ENCODE measurements around the gene DAPL1. TPM values are rescaled to one million over a fixed set of nuclear protein-coding genes. Genes with fewer than 3 reads are reported as not detected.

Gene DAPL1
- total RNA-seq, 4 donors from 2014 or later, result not detected

DNA sequence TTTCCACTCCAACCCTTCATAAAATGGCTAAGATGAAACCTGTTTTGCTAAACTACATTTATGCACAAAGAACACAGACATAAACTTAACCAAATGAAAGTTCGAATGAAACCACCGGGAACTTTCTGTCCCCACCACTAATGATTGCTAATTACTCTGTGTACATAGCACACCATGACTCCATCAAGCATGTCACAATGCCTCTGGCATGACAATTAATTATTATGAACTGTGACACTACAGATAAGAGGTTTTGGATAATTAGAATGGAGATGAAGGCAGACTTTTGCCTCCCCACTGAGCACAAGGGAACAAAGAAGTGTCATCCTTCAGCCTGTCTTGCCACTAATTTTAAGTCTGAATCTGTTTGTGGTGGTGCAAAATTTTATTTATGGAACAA, 1.5 kb downstream of the DAPL1 start:
- H3K36me3 ChIP-seq, result no peaks in the 10 kb centered on the region
- no peaks in the 10 kb centered on the region for H3K4me1 ChIP-seq
- no peaks in the 10 kb centered on the region for H3K27me3 ChIP-seq
- H3K4me3 ChIP-seq, result no peak overlapping the region
- intact Hi-C loops (cut with DNase I; ENCODE audit: low total_unique reads), result no loop called here
- DNase-seq, result no peak
- no peaks in the 10 kb centered on the region for H3K9me3 ChIP-seq
- no peak for TF ChIP-seq POLR2A (IDR thresholded peaks at IDR 0.05)
- no peak for TF ChIP-seq CTCF (IDR thresholded peaks at IDR 0.05)
- H3K27ac ChIP-seq, result no peak overlapping the region

GRCh38 chr2:158797963-158798700, 3.0 kb downstream of the DAPL1 start:
- no peaks in the 10 kb centered on the region for H3K36me3 ChIP-seq
- intact Hi-C loops (cut with DNase I; ENCODE audit: low total_unique reads), result no loop called here
- TF ChIP-seq POLR2A (IDR thresholded peaks at IDR 0.05) (no peak), CTCF (IDR thresholded peaks at IDR 0.05) (no peak)
- no peaks in the 10 kb centered on the region for H3K9me3 ChIP-seq
- no peak for DNase-seq
- no peaks in the 10 kb centered on the region for H3K4me1 ChIP-seq
- no peaks in the 10 kb centered on the region for H3K27me3 ChIP-seq
- no peak overlapping the region for H3K27ac ChIP-seq
- no peak overlapping the region for H3K4me3 ChIP-seq

DNA sequence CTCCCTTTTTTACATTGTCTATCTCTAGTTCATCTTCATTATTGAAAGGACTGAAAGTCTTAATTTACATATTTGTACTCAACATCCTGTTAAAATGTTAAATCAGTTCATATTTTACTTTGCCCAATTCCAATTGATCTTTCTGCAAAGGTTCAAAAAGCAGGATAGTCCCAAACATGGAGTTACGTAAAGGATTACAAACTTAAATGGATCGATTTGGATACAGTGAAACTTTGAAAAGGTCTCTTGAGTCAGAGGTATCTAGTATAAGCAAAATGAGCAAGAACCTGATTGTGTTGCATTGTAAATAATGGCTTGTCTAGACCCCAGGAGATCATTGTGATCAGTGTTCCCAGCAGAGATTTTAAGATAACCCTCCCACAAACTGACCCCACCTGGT, 4.1 kb downstream of the DAPL1 start:
- no peaks in the 10 kb centered on the region for H3K9me3 ChIP-seq
- H3K27ac ChIP-seq, result no peak overlapping the region
- intact Hi-C loops (cut with DNase I; ENCODE audit: low total_unique reads), result no loop called here
- H3K27me3 ChIP-seq, result no peaks in the 10 kb centered on the region
- H3K36me3 ChIP-seq, result no peaks in the 10 kb centered on the region
- no peaks in the 10 kb centered on the region for H3K4me1 ChIP-seq
- H3K4me3 ChIP-seq, result no peak overlapping the region
- DNase-seq, result no peak
- no peak for TF ChIP-seq CTCF (IDR thresholded peaks at IDR 0.05)
- TF ChIP-seq POLR2A (IDR thresholded peaks at IDR 0.05), result no peak

DNA sequence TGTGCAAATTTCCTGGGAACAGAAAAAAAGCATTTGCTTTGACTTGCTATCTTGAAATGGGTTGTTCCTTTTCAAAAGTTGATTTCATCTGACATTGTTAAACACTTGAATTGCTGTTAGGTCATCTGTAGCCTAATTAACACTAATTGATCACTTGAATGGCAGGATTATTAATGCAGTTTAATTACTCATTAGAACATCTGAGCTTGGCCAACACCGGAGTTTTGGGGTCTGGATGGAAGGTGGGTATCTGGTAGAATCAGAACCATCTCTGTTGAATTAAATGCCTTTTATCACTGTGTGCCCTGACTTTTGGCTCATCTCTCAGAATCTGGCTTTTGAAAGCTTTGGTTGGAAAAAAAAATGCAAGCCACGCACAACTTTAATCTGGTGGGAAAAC, 8.4 kb downstream of the DAPL1 start:
- DNase-seq, result no peak
- Histone ChIP-seq H3K9me3 (no peaks in the 10 kb centered on the region), H3K27me3 (no peaks in the 10 kb centered on the region), H3K27ac (no peak overlapping the region), H3K4me3 (no peak overlapping the region), H3K36me3 (no peaks in the 10 kb centered on the region), H3K4me1 (no peaks in the 10 kb centered on the region)
- TF ChIP-seq CTCF (IDR thresholded peaks at IDR 0.05) (no peak), POLR2A (IDR thresholded peaks at IDR 0.05) (no peak)
- intact Hi-C loops (cut with DNase I; ENCODE audit: low total_unique reads), result no loop called here

GRCh38 chr2:158805255-158805654, 10.1 kb downstream of the DAPL1 start:
- H3K4me1 ChIP-seq, result no peaks in the 10 kb centered on the region
- intact Hi-C loops (cut with DNase I; ENCODE audit: low total_unique reads), result no loop called here
- H3K27me3 ChIP-seq, result no peaks in the 10 kb centered on the region
- no peak overlapping the region for H3K27ac ChIP-seq
- no peaks in the 10 kb centered on the region for H3K9me3 ChIP-seq
- H3K36me3 ChIP-seq, result no peaks in the 10 kb centered on the region
- no peak overlapping the region for H3K4me3 ChIP-seq
- TF ChIP-seq POLR2A (IDR thresholded peaks at IDR 0.05) (no peak), CTCF (IDR thresholded peaks at IDR 0.05) (no peak)
- no peak for DNase-seq
